ENCODE data around the gene PDZD4. TPM values are rescaled to one million over a fixed set of nuclear protein-coding genes. Genes with fewer than 3 reads are reported as not detected.

The PDZD4 gene
- total RNA-seq, 6 experiments from 2014 or later = not detected

- no peak for TF ChIP-seq CTCF (IDR thresholded peaks at IDR 0.05)
- no peak overlapping the region for H3K4me3 Mint-ChIP-seq
- no peaks in the 10 kb centered on the region for H3K4me1 Mint-ChIP-seq (ENCODE audit: low read depth)
- no peaks in the 10 kb centered on the region for H3K9me3 Mint-ChIP-seq
- no peak for DNase-seq
- peaks cover 12% of the 10 kb centered on the region for H3K27me3 Mint-ChIP-seq (ENCODE audit: insufficient read depth)
- H3K27ac Mint-ChIP-seq = no peak overlapping the region
- no peaks in the 10 kb centered on the region; the same call in 1 of the 2 replicates for H3K36me3 Mint-ChIP-seq (ENCODE audit: low read depth)
Observed at GRCh38 chrX:153873282-153874084, 43.1 kb upstream of the PDZD4 start.

GRCh38 chrX:153871946-153872878, 41.9 kb upstream of the PDZD4 start:
- Mint-ChIP-seq H3K4me1 (ENCODE audit: low read depth) (no peaks in the 10 kb centered on the region), H3K27me3 (ENCODE audit: insufficient read depth) (peaks cover 9% of the 10 kb centered on the region), H3K9me3 (no peaks in the 10 kb centered on the region), H3K27ac (no peak overlapping the region), H3K36me3 (ENCODE audit: low read depth) (no peaks in the 10 kb centered on the region; the same call in 1 of the 2 replicates), H3K4me3 (no peak overlapping the region)
- DNase-seq = no peak
- no peak for TF ChIP-seq CTCF (IDR thresholded peaks at IDR 0.05)

GRCh38 chrX:153871451-153871850, 41.1 kb upstream of the PDZD4 start:
- Mint-ChIP-seq H3K9me3 (no peaks in the 10 kb centered on the region), H3K27ac (no peak overlapping the region), H3K4me1 (ENCODE audit: low read depth) (no peaks in the 10 kb centered on the region), H3K27me3 (ENCODE audit: insufficient read depth) (peaks cover 9% of the 10 kb centered on the region), H3K4me3 (no peak overlapping the region), H3K36me3 (ENCODE audit: low read depth) (no peaks in the 10 kb centered on the region; the same call in 1 of the 2 replicates)
- DNase-seq = no peak
- TF ChIP-seq CTCF (IDR thresholded peaks at IDR 0.05) = no peak

- Mint-ChIP-seq H3K4me1 (ENCODE audit: low read depth) (no peaks in the 10 kb centered on the region), H3K9me3 (no peaks in the 10 kb centered on the region), H3K36me3 (ENCODE audit: low read depth) (no peaks in the 10 kb centered on the region; the same call in 1 of the 2 replicates), H3K27me3 (ENCODE audit: insufficient read depth) (peaks cover 9% of the 10 kb centered on the region), H3K4me3 (no peak overlapping the region), H3K27ac (no peak overlapping the region)
- DNase-seq = no peak
- TF ChIP-seq CTCF (IDR thresholded peaks at IDR 0.05) = peak; percentile 25
Observed at GRCh38 chrX:153870791-153871360, 40.5 kb upstream of the PDZD4 start.

GRCh38 chrX:153870288-153870690, 39.9 kb upstream of the PDZD4 start:
- Mint-ChIP-seq H3K27me3 (ENCODE audit: insufficient read depth) (peaks cover 9% of the 10 kb centered on the region), H3K27ac (no peak overlapping the region), H3K36me3 (ENCODE audit: low read depth) (no peaks in the 10 kb centered on the region; the same call in 1 of the 2 replicates), H3K9me3 (no peaks in the 10 kb centered on the region), H3K4me3 (no peak overlapping the region), H3K4me1 (ENCODE audit: low read depth) (no peaks in the 10 kb centered on the region)
- TF ChIP-seq CTCF (IDR thresholded peaks at IDR 0.05) = no peak
- no peak for DNase-seq
